ENCODE results near the gene ALAD.
A peak's percentile ranks its signal among the peaks of the same experiment; 100 is the strongest.
"Not testable (repeated sequence)": the region's sequence is repeated elsewhere in the genome, so short reads cannot be mapped to it uniquely, and the experiment has no call there.

The ALAD gene

DNA sequence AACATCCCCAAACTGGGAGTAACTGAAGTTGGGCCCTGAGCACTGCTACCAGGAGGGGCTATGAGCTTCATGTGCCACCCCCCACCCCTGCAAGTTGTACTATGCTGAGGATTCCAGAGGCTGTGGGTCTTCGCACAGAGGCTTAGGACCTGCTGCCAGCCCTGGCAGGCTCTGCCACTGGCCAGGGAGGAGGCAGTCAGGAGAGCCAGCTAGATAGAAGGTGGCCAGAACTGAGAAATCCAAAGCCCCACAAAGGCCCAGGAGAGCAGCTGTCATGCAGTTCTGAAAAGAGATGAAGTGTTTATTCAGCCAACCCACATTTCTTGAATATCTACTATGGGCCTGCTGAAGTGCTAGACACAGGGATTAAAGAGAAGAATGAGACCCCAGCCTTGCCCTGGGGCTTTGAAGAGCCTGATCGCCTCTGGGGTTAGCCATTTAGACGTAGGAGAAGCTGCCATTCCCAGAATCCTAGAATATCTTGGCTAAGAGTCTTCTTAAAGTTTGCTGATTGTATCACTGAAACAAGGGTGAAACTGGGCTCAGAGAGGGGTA is 1.4 kb downstream of the ALAD start:
- DNase-seq (ENCODE audit: insufficient read length, low spot score) (no peak), FAIRE-seq (no peak)

DNA sequence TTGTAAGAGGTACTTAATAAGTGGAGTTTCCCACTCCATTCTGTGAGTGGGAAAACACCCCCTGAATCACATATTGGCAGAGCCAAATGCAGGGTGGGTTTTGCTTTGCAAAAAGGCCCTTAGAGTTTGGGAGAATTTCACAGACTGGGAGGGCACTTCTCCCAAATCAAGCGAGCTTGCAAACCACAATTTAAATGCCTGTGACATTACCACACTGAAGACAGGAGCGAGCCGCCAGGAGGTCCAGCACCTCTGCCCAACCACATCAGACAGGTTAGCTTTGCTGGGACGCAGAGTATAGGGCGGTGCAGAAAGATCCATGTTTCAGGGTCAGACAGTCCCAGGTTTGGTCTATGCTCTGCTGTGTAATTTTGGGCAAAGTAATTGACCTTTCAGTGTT is 2.3 kb downstream of the ALAD start:
- FAIRE-seq (no peak), DNase-seq (ENCODE audit: insufficient read length, low spot score) (no peak)

DNA sequence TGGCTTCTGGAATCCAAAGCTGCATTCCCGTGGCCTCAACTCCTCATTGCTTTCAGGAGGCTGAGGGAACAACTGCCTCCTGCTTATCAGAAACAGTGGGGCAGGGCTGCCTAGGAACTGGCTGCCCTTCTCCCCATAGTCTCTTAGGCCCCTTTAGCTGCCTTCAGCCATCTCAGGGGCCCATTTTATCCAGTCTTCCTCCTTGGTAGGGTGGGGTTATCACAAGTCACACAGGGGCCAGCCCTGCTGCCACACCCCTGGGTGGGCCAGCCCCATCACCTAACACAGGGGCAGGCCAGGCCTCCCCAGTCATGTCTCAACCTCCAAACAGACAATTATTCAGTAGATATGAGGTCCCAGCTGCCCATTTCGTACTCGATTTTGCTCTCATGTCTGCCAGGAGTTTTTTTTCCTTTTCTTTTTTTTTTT is 3.9 kb downstream of the ALAD start:
- DNase-seq (ENCODE audit: insufficient read length, low spot score) (no peak), FAIRE-seq (no peak)

DNA sequence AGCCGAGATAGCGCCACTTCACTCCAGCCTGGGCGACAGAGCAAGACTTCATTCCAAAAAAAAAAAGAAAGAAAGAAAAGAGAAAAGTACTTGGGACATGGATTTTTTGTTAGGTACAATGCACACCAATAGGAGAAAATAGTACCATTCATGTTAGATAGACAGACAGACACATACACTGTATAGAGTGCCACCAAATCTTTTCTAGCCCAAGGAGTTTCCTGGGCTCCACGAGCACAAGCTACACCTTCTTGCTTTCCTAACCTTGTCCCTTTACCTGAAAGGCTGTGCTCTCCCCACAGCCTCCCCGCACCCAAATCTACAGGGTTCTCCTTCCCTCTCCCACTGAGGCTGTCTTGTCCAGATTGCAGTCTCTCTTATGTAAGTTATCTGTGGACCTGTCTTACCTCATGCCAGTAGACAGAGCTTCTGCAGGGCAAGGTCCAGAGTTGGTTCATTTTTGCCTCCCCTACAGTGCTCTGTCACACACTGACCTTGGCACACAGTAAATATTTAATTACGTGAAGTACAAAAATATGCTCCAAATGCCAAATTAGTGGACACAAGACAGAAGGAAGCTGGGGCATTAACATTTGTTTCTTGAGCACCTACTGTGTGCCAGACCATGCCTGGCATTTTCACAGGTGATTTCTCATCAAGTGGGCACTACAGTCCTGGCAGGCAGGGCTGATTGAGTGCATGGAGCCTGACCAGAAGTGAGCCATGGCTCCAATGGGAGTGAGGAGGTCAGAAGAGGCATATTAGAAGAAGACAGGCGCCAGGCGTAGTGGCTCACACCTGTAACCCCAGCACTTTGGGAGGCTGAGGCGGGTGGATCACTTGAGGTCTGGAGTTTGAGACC is 5.9 kb downstream of the ALAD start:
- DNase-seq (ENCODE audit: insufficient read length, low spot score) (no peak), FAIRE-seq (no peak)

DNA sequence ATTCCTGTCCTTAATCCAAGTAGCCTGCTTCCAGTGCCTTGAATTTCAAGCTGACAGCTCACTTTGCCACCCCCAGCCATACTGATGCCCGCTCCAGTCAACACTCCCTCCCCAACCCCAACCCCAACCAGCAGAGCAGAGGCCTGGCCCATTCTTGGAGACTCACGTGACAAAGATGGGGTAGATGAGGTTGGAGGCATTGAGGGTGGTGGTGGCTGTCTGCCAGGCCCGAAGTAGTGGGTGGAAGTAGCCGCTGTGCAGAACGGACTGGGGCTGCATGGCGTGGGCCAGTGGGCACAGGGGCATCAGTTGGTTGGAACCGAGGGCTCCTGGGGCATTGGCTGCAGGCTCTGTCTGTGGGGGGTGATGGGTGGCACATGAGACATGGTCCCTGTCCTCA is 7.8 kb downstream of the ALAD start:
- DNase-seq (ENCODE audit: insufficient read length, low spot score): no peak
- no peak for FAIRE-seq

DNA sequence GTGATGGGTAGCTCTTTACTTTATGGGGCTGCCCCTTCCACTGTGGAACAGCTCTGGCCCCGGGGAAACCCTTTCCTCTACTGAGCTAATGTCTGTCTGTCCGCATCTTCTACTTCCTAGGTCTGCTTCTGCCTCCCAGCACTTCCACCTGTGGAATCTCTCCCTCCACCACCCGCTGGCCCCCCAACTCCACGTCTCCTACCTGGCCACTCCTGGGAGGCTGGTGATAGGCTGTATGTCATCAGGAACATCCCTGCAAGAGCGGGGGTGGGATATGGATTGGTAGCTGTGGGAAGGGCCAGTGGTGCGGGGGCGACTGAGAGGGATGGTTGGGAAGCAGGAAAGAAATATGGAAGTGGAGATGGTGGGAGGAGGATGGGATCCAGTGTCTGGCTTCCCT is 9.2 kb downstream of the ALAD start:
- FAIRE-seq (no peak), DNase-seq (ENCODE audit: insufficient read length, low spot score) (no peak)

DNA sequence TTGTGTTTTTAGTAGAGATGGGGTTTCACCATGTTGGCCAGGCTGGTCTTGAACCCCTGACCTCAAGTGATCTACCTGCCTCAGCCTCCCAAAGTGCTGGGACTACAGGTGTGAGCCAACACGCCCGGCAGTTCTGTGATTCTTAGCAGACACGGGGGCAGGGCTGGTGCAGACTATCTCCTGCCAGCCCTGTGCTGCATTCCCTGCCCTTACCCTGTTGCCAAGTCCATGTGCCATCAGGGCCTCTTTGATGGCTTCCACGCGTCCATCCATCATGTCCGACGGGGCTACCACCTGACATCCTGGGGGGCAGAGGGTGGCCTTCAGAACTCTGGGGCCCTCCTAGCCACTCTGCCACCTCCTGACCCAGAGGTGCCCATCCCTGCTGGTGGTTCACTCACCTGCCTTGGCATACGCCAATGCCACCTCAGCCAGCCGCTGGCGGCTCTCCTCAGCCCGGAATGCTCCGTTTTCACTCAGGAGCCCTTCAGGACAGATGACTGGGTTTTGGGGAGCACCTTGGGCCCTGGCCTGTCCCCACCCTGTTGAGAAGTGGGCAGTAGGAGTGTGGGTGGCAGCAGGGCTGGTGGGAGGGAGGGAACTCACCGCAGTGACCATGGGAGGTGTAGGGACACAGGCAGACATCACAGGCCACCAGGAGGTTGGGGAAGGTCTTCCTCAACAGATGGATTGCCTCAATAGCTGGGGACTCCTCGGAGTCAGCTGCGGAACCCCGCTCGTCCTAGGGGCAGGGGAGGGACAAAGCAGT is 10.7 kb downstream of the ALAD start:
- DNase-seq (ENCODE audit: insufficient read length, low spot score) (no peak), FAIRE-seq (no peak)

DNA sequence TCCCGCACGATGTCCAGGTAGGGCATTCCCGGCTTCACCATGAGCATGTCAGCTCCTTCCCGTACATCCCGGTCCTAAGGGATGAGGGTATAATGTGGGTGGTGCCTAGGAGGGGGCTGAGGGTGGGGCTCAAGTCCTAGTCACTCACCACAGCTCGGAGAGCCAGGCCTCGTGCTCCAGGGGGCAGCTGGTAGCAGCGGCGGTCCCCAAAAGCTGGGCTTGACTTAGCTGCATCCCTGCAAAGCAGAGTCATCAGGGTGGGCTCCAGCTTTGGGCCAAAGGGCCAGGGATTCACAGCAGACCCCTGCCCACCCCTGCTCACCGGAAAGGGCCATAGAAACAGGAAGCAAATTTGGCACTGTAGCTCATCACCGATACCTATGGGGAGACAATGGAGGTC is 11.6 kb downstream of the ALAD start:
- no peak for FAIRE-seq
- DNase-seq (ENCODE audit: insufficient read length, low spot score): no peak

DNA sequence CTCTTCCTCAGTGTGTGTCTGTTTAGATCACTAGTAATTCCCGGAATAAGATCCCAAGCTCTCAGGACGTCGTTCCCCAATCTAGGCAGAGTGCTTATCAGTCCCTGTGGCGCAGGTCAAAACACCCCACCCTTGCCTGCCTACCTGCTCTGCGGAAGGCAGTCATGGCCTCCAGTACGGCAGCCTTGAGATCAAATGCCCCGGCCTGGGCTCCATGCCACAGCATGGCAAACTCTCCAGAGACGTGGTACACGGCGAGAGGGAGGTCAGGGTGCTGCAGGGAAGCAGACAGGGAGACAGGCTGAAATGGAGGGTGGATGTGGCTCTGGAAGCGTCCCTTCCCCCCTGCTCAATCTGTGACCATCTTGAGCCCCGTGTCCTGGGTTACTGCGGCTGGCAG is 12.3 kb downstream of the ALAD start:
- FAIRE-seq: no peak
- DNase-seq (ENCODE audit: insufficient read length, low spot score): no peak

DNA sequence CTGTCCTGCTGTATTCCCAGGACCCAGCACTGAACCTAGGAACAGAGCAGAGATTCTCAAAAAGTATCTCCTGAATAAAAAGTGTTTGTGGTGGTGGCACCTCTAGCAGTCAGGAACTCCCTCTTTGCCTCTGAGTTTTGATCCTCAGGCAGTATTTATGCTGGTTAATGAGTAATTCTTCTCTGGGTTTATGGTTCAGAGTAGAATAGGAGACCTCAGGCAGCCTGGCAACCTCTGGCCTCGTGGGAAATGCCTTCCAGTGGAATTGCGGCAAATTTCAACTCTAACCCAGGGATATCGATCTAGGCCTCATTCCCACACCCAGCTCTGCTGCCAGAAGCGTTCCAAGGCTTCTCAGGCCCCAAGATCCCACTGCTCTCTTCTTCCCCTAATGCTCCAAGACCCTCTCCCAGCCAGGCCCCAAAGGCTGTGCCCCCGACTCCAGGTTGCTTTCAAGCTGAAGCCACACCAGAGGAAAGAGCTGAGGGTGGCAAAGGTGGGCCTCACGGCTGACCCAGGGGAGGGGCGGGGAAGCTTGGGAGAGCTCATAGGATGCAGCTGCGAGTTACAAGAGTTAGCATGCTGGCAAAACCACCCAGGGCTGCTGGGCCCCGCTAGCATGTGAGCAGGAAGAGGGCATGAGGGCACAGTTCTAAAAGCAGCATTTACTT is 13.4 kb downstream of the ALAD start:
- FAIRE-seq (no peak), DNase-seq (ENCODE audit: insufficient read length, low spot score) (no peak)

DNA sequence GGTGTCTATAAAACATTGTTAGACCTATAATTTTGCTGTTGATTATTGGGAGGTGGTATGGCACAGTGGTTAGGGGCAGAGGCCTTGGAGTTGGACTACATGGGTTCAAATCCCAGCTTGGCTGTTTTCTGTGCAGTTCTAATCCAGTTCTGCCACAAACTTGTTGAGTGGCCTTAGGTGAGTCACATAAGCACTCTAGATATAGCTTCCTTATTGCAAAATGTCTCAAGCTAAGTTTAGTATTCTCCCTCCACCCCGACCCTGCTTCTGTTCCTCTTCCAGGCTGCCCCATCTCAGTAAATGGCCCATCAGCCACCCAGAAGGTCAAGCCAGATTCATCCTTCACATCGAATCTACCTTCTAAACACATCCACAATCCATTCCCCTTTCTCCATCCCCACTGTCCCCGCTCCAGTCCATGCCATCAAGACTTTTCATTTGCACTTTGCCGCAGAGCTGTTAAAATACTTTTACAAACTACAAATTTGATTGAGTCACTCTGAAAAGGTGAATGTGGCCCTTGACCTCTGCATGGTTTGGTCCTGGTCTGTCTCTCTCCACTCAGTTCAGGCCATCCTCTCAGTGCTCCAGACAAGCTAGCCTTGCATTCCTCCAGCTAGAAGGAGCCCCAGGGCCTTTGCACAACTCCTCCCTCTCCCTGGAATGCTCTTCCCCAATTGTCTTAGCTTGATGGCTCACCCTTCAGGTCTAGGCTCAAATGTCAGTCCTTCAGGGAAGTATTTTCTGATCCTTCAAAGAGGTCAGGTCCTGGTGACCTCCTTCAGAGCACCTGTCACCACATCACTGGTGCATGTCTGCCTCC is 14.3 kb downstream of the ALAD start:
- DNase-seq (ENCODE audit: insufficient read length, low spot score) (no peak), FAIRE-seq (no peak)

DNA sequence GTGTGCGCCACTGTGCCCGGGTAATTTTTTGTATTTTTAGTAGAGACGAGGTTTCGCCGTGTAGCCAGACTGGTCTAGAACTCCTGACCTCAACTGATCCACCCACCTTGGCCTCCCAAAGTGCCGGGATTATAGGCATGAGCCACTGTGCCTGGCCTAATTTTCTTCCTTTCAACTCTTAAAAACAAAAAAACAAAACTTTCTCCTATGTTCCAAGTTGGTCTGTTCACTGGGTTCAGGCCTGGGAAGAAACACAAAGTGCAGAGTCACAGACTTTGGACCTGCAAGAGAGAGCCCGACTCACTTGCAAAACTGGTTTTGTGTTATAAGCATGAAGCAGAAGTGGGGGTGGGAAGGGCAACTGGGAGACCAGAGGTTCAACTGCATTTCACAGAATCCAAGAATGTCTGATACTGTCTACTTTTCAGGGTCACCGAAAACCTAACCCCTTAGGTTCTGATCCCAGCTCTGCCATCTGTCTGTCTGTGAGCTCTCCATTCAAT is 19.1 kb downstream of the ALAD start:
- no peak for DNase-seq (ENCODE audit: insufficient read length, low spot score)
- no peak for FAIRE-seq

DNA sequence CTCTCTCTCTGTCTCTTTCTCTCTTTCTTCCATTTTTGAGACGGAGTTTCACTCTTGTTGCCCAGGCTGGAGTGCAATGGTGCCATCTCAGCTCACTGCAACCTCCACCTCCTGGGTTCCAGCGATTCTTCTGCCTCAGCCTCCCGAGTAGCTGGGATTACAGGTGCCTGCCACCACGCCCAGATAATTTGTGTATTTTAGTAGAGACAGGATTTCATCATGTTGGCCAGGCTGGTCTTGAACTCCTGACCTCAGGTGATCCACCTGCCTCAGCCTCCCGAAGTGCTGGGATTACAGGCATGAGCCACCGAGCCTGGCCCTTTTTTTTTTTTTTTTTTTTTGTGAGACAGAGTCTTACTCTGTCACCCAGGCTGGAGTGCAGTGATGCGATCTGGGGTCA is 19.6 kb downstream of the ALAD start:
- not testable (repeated sequence) for FAIRE-seq; DNase-seq (ENCODE audit: insufficient read length, low spot score)

DNA sequence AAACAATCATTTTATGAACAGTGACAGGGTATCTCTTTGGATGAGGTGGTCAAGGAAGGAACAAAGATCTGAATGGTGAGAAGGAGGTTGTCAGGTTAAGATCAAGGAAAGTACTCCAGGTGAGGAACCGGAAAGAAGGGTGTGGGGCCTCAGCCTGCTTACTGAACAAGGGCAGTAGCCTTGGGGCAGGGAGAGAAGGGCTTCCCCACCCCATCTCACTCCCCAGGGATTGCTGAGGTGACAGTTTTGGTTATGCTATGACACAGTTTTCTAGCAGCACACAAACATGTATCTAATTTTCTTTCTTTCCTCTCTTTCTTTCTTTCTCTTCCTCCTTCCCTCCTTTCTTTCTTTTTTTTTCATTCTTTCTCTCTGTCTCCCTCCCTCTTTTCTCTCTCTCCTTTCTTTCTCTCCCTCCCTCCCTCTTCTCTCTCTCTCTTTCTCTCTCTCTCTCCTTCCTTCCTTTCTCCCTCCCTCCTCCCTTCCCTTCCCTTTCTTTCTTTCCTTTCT is 20.2 kb downstream of the ALAD start:
- DNase-seq (ENCODE audit: insufficient read length, low spot score): no peak
- FAIRE-seq: no peak

DNA sequence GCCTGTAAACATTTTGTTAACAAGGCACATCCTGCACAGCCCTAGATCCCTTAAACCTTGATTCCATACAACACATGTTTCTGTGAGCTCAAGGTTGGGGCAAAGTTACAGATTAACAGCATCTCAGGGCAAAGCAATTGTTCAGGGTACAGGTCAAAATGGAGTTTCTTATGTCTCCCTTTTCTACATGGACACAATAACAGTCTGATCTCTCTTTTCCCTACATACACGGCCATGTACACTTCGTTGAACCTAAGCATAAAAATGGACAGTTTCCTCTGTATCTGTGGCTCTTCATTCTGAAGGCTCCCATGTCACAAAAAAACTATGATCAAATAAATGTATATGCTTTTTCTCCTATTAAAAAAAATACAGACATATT is 21.3 kb downstream of the ALAD start:
- FAIRE-seq; DNase-seq (ENCODE audit: insufficient read length, low spot score): not testable (repeated sequence)

DNA sequence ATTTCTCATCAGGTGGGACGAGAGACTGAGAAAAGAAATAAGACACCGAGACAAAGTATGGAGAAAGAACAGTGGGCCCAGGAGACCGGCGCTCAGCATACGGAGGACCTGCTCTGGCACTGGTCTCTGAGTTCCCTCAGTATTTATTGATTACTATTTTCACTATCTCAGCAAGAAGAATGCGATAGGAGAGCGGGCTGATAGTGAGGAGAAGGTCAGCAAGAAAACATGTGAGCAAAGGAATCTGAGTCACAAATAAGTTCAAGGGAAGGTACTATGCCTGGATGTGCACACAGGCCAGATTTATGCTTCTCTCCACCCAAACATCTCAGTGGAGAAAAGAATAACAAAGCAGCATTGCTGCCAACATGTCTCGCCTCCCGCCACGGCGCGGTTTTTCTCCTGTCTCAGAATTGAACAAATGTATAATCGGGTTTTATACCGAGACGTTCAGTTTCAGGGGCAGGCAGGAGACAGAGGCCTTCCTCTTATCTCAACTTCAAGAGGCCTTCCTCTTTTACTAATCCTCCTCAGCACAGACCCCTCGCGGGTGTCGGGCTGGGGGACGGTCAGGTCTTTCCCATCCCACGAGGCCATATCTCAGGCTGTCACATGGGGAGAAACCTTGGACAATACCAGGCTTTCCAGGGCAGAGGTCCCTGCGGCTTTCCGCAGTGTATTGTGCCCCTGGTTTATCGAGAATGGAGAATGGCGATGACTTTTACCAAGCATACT is 21.8 kb downstream of the ALAD start:
- not testable (repeated sequence) for DNase-seq (ENCODE audit: insufficient read length, low spot score); FAIRE-seq

DNA sequence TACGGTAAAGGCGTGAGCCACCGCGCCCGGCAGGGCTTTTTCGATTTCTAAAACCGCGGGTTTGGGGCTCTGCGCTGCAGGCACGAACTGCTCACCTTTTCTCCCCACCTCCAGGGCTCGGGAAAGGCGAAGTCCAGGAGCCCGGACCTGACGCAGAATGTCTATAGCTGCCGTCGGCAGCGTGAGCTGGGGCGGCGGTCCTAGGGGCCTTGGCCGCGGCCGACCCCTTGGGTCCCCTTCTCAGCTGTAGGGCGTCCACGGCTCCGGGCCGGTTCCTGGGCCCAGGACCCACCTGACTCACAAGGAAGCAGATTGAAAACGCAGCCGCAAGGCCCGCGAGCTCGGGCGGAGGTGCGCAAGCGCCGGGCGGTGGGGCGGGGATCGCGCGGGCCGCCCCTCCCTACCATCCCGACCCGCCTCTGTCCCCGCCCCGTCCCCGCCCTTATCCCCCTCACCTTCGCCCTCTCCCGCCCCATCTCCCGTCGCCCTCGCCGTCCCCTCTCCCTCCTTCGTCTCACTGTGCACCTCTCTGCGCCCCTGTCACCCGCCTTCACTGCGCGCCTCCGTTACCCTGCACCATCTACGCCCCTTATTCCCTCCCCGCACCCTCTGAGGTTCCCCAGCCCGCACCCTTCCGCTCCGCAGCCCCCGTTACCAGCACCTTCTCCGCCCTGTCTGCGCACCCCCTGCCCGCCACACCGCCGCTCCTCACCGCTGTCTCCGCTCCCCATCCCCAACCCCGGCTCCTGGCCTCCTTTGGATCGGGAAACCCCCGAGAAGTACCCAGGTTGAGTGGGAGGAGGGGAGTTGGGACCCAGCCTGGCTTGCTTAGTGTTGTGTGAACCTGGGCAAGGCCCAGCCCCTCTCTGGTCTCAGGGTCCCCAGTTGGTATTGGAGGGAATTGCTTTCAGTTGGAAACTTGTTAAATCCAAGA is 24.2 kb downstream of the ALAD start, which contains the start of gene HDHD3:
HDHD3 (minus strand) TSS at position 353 of the 934 bp plus-strand sequence. CDS start 2,632 bp downstream, outside the sequence.
- no peak for FAIRE-seq
- peak; percentile 83 for DNase-seq (ENCODE audit: insufficient read length, low spot score)
